Epithelial cell of esophagus (primary cell): Measurements from ENCODE around the gene TNFRSF4.

ENCODE experiments used
- DNase-seq: peaks from one replicate; pipeline ENCODE4 v3.0.0; 2010; ENCODE audit warnings: low read depth
- H3K4me3 ChIP-seq: 2 replicates; pipeline ENCODE4 v1.5.1; 2011; ENCODE audit warnings: mild to moderate bottlenecking, low read length, control low read depth
- CTCF ChIP-seq: IDR thresholded peaks from 2 replicates; pipeline ENCODE4 v1.5.1; 2011; ENCODE audit warnings: low read depth, mild to moderate bottlenecking, low read length, control low read depth, inconsistent platforms; ENCODE audit not compliant: insufficient read depth; ENCODE audit errors: missing control alignments

TNFRSF4 gene

DNA sequence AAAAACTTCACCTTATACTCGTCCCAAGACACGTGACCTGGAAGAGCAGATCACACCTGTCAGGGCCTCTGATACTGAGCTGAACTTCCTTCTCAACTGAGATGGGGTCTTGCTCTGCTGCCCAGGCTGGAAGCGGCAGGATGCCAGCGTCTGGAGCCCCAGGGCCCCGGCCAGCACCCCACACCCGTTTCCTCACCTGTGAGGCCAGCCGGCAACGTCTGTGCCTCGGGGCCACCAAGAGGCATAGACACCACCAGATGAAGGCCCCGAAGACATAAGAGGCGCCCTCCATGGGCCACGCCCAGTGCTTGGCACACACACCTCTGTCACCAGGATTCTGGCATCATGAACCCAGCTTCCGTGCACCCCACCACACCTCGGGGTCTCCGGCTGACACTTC, 9.4 kb upstream of the TNFRSF4 start:
- no peak overlapping the region for H3K4me3 ChIP-seq
- DNase-seq, result no peak
- no peak for TF ChIP-seq CTCF

DNA sequence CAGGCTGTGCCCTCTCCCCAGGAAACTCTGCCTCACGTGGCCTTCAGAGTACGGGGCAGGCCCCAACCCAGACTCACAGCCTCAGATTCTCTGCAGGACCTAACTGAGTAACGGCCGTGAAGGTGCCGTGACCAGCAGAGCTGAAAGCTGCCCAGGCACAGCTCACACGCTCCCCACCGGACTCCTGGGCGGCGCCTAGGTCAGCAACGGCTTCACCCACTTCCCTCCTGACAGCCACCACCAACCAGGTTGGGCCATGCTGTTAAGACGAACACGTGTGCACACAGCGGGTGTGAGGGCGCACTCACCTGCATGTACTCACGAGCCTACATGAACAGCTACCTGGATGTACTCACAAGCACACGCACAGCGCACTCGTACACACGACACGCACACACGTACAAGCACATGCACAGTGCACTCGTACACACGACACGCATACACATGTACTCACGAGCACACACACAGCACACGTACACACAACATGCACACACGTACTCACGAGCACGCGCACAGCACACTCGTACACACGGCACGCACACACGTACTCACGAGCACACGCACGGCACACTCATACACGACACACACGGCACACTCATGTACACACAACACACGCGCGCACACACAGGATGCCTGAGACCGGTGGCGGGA, 8.7 kb upstream of the TNFRSF4 start:
- H3K4me3 ChIP-seq, result no peak overlapping the region
- TF ChIP-seq CTCF, result no peak
- no peak for DNase-seq

DNA sequence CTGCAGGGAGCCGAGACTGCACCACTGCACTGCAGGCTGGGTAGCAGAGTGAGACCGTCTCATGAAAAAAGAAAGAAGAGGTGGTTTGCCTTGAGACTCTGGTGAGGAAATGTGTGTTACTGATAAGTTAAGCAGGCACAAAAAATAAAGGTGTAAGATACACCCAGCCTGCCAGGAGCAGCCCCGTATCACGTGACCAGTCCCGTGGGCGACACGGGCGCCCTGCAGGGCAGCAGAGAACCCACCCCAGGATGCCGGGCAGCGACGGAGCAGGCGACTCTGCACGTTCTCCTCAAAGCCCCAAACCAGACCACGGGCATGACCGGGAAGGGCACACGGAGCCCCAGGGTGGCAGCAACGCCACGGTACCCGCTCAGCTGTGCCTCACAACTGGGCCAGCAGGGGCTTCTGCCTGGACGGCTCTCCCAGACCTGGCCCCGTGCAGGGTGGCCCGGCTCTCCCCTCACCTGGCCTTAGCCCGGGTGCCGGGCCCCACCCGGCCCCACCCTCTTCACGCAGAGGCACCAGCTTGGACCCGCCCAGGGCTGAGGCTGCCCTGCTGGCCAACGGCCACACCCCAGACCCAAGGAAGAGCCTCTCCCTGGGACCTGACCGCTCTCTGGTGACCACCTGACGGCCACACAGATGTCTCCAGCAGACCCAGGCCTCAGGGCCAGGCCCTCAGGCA, 8.1 kb upstream of the TNFRSF4 start:
- DNase-seq, result no peak
- no peak for TF ChIP-seq CTCF

DNA sequence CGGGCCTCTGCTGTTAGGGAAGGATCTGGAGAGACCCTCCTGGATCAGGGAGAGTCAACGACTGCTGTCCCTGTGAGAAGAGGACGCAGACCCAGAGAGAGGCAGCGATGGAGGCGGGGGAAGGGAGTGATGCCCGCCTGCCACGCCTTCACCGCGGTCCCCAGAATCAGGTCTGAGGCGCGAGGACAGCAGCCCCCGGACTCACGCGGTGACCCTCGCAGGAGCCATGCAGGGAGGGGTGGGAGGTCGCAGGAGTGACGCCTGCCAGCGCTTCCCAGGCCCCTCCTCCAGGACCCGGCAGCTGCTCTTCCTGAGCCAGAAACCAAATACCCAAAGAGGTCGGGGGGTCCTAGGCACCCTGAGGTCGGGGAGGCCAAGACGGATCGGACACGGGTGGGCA, 6.2 kb upstream of the TNFRSF4 start:
- TF ChIP-seq CTCF, result no peak
- H3K4me3 ChIP-seq, result no peak overlapping the region
- DNase-seq, result no peak

More for the DNA sequence above, 8.1 kb upstream of the TNFRSF4 start:
- H3K4me3 ChIP-seq, result no peak overlapping the region

DNA sequence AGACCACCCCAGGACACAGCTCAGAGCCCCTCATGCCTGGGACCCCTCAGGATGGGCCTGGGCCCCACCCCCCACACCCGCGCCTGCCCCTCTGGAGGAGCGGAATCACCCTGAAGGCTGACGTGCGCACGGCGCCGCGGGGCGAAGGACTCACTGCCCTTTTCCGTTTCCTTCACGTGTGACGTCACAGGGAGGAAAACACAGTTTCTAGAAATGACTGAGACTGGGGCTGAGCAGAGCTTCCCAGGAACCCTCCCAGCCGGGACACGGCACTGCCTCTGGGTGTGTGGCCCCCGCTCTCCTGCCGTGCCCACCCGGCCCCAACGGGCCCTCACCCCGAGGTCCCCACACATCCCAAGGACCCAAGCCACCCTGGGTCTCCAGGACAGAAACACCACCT, 5.4 kb upstream of the TNFRSF4 start:
- no peak for TF ChIP-seq CTCF
- no peak for DNase-seq

GRCh38 chr1:1218524-1219200, 4.7 kb upstream of the TNFRSF4 start:
- no peak for DNase-seq
- H3K4me3 ChIP-seq, result no peak overlapping the region
- TF ChIP-seq CTCF, result no peak

More for the DNA sequence above, 5.4 kb upstream of the TNFRSF4 start:
- H3K4me3 ChIP-seq, result no peak overlapping the region
